ENCODE data around the gene GRHL1. TPM values are rescaled to one million over a fixed set of nuclear protein-coding genes. Genes with fewer than 3 reads are reported as not detected.
"Not testable (repeated sequence)": the region's sequence is repeated elsewhere in the genome, so short reads cannot be mapped to it uniquely, and the experiment has no call there.

Gene GRHL1
- total RNA-seq, 1 experiment from 2014 or later, result 0.96 TPM

DNA sequence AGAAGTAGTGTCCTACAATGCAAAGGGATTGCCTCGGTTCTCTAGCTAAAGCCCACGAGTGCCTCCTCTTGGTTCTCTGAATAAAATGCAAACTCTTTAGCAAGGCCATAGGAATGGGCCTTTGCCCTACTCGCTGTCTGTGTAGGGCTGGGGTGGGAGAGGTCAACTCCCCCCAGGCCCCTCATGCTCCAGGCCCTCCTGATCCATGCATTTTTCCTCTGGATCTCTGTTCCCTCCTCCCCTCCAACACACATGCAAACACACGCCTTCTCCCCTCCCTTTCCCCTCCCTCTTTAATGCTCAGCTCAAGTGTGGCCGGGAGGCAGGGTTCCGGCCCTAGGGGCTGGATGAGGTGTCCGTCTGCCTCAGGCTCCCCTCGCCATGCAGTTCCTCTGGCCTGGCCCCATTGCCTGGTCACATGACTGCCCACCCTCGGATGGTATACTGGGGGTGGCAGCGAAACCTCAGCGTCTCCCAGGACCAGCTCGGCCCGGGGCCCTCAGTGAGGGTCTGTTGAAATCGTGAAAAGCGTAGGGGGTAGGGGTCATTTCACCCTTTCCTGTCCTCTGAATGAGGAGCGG is 77.0 kb downstream of the GRHL1 start:
- no peaks in the 10 kb centered on the region for H3K36me3 Mint-ChIP-seq (ENCODE audit: insufficient read depth, unreplicated experiment)
- no peaks in the 10 kb centered on the region for H3K4me1 Mint-ChIP-seq (ENCODE audit: insufficient read depth, unreplicated experiment)
- H3K9me3 Mint-ChIP-seq (ENCODE audit: unreplicated experiment), result no peaks in the 10 kb centered on the region
- no TSS peak for BruUV-seq (replicated peaks)
- intact Hi-C loops (cut with micrococcal nuclease), result no loop called here
- H3K27me3 Mint-ChIP-seq (ENCODE audit: insufficient read depth, unreplicated experiment), result no peaks in the 10 kb centered on the region
- H3K4me3 Mint-ChIP-seq (ENCODE audit: unreplicated experiment), result no peak overlapping the region
- no peak overlapping the region for H3K27ac Mint-ChIP-seq (ENCODE audit: low read depth, unreplicated experiment)
- no peak for DNase-seq (ENCODE audit: unreplicated experiment)
- CTCF ChIA-PET, result interaction anchor here (0.7 to 2.4 kb wide), 5 partner anchors 14 to 1794 kb away, joined by 3 to 9 read pairs (median 3); no protein-coding TSS in a partner anchor
- TF ChIP-seq, protein P1, sequence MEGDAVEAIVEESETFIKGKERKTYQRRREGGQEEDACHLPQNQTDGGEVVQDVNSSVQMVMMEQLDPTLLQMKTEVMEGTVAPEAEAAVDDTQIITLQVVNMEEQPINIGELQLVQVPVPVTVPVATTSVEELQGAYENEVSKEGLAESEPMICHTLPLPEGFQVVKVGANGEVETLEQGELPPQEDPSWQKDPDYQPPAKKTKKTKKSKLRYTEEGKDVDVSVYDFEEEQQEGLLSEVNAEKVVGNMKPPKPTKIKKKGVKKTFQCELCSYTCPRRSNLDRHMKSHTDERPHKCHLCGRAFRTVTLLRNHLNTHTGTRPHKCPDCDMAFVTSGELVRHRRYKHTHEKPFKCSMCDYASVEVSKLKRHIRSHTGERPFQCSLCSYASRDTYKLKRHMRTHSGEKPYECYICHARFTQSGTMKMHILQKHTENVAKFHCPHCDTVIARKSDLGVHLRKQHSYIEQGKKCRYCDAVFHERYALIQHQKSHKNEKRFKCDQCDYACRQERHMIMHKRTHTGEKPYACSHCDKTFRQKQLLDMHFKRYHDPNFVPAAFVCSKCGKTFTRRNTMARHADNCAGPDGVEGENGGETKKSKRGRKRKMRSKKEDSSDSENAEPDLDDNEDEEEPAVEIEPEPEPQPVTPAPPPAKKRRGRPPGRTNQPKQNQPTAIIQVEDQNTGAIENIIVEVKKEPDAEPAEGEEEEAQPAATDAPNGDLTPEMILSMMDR (IDR thresholded peaks at IDR 0.05; ENCODE audit: unreplicated experiment), result no peak
- POLR2A ChIA-PET, result no interaction called here

DNA sequence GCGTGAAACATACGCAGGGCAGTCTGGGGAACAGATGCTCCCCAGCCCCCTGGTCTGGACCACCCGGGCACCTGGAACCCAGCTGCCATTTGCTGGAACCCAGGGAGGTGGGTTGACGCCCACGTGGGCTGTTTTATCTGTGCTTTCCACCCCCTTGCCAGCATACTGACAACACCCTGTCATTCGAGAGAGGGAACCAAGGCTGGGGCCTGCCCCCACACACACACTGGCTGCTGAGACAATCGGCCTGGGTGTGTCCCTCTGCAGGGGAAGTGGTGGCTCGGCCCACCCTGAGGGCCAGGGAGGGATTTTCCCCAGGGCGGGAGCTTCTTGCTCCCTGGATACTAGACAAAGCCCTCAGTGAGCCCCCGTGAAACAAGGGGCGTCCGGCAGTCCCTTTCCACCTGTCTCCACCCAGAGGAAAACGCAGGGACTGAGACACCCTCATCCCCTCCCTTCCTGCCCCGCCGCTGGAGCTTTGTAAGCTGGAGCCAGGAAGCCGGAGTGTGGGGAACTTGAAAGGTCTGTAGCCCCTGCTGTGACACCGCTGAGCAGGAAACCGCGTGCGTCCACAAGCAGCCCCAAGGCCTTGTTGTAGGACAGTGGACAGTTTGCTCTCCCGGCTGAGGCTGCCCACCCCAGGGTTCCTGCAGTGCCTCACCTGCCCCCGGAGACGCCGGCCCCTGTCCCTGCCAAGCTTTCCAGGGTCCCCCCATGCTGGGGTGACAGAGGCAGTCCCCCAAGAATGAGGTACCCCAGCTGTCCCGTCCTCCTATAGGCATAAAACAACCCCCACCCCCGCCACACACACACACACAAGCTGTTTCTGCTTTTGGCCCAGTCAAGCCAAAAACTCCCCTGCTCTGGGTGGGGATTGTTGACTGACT is 77.7 kb downstream of the GRHL1 start:
- no peaks in the 10 kb centered on the region for H3K36me3 Mint-ChIP-seq (ENCODE audit: insufficient read depth, unreplicated experiment)
- H3K4me3 Mint-ChIP-seq (ENCODE audit: unreplicated experiment), result no peak overlapping the region
- ChIA-PET CTCF (interaction anchor here (0.7 to 2.4 kb wide), 3 partner anchors 43 to 1017 kb away, joined by 3 to 9 read pairs (median 3); no protein-coding TSS in a partner anchor), POLR2A (interaction anchor here (0.7 kb wide), 1 partner anchor 11 kb away, joined by 4 read pairs; no protein-coding TSS in a partner anchor)
- BruUV-seq (replicated peaks), result no TSS peak
- TF ChIP-seq, protein P1 (IDR thresholded peaks at IDR 0.05; ENCODE audit: unreplicated experiment), result no peak
- H3K27me3 Mint-ChIP-seq (ENCODE audit: insufficient read depth, unreplicated experiment), result no peaks in the 10 kb centered on the region
- intact Hi-C loops (cut with micrococcal nuclease), result no loop called here
- no peak overlapping the region for H3K27ac Mint-ChIP-seq (ENCODE audit: low read depth, unreplicated experiment)
- no peaks in the 10 kb centered on the region for H3K4me1 Mint-ChIP-seq (ENCODE audit: insufficient read depth, unreplicated experiment)
- no peak for DNase-seq (ENCODE audit: unreplicated experiment)
- H3K9me3 Mint-ChIP-seq (ENCODE audit: unreplicated experiment), result no peaks in the 10 kb centered on the region

DNA sequence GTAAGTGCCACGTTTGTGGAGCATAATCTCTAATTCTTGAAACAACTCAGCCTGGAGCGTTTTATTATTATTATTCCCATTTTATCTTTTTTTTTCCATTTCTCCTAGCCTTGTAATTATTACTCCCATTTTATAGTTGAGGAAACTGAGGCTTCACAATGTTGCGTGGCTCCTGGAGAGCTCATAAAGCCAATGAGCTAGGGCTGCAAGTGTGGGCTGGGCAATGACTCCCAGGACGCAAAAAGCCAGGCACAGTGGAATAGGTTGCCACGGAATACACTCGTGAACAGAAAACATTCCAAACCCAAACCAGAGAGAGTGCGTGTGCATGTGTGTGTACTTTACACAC is 78.4 kb downstream of the GRHL1 start:
- TF ChIP-seq, protein P1 (IDR thresholded peaks at IDR 0.05; ENCODE audit: unreplicated experiment), result no peak
- BruUV-seq (replicated peaks), result no TSS peak
- intact Hi-C loops (cut with micrococcal nuclease), result no loop called here
- H3K27ac Mint-ChIP-seq (ENCODE audit: low read depth, unreplicated experiment), result no peak overlapping the region
- ChIA-PET CTCF (interaction anchor here (0.7 kb wide), 1 partner anchor 1016 kb away, joined by 3 read pairs; no protein-coding TSS in a partner anchor), POLR2A (interaction anchor here (0.7 kb wide), 1 partner anchor 12 kb away, joined by 4 read pairs; no protein-coding TSS in a partner anchor)
- no peak overlapping the region for H3K4me3 Mint-ChIP-seq (ENCODE audit: unreplicated experiment)
- no peak for DNase-seq (ENCODE audit: unreplicated experiment)
- no peaks in the 10 kb centered on the region for H3K4me1 Mint-ChIP-seq (ENCODE audit: insufficient read depth, unreplicated experiment)
- no peaks in the 10 kb centered on the region for H3K9me3 Mint-ChIP-seq (ENCODE audit: unreplicated experiment)
- H3K36me3 Mint-ChIP-seq (ENCODE audit: insufficient read depth, unreplicated experiment), result no peaks in the 10 kb centered on the region
- H3K27me3 Mint-ChIP-seq (ENCODE audit: insufficient read depth, unreplicated experiment), result no peaks in the 10 kb centered on the region

DNA sequence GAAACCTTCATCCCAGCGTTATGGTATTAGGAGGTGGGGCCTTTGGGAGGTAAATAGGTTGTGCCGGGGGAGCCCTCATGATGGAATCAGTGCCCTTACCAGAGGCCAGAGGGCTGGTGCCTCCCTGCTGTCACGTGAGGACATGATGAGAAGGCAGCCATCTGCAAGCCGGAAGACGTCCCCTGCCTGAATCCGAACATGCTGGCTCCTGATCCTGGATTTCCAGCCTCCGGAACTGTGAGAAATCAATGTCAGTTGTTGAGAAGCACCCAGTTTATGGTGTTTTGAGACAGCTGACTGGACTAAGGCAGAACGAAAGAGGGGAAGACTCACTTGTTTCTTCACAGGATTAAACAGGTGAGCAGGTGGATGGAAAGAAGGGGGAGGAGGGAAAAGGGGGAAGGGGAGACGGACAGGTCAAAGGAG is 78.8 kb downstream of the GRHL1 start:
- TF ChIP-seq, protein P1 (IDR thresholded peaks at IDR 0.05; ENCODE audit: unreplicated experiment), result no peak
- Mint-ChIP-seq H3K9me3 (ENCODE audit: unreplicated experiment) (no peaks in the 10 kb centered on the region), H3K4me3 (ENCODE audit: unreplicated experiment) (no peak overlapping the region), H3K36me3 (ENCODE audit: insufficient read depth, unreplicated experiment) (no peaks in the 10 kb centered on the region), H3K27ac (ENCODE audit: low read depth, unreplicated experiment) (no peak overlapping the region), H3K4me1 (ENCODE audit: insufficient read depth, unreplicated experiment) (no peaks in the 10 kb centered on the region), H3K27me3 (ENCODE audit: insufficient read depth, unreplicated experiment) (no peaks in the 10 kb centered on the region)
- no TSS peak for BruUV-seq (replicated peaks)
- CTCF ChIA-PET, result interaction anchor here (0.7 to 1.0 kb wide), 2 partner anchors 67 to 1016 kb away, joined by 3 to 6 read pairs; no protein-coding TSS in a partner anchor
- no peak for DNase-seq (ENCODE audit: unreplicated experiment)
- intact Hi-C loops (cut with micrococcal nuclease), result no loop called here
- POLR2A ChIA-PET, result no interaction called here

DNA sequence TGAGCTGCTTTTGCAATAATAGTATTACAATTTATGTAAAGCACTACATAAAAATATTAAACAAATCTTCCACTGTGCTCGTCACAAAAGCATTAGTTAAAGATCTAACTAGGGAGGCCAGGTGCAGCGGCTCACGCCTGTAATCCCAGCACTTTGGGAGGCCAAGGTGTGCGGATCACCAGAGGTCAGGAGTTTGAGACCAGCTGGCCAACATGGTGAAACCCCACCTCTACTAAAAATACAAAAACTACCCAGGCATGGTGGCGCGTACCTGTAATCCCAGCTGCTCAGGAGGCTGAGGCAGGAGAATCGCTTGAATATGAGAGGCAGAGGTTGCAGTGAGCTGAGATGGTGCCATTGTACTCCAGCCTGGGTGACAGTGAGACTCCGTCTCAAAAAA is 79.3 kb downstream of the GRHL1 start:
- CTCF ChIA-PET, result interaction anchor here (1.0 kb wide), 1 partner anchor 67 kb away, joined by 6 read pairs; no protein-coding TSS in a partner anchor
- not testable (repeated sequence) for BruUV-seq (replicated peaks)

More for the DNA sequence above, 79.3 kb downstream of the GRHL1 start:
- intact Hi-C loops (cut with micrococcal nuclease); POLR2A ChIA-PET; H3K9me3 Mint-ChIP-seq (ENCODE audit: unreplicated experiment); H3K27ac Mint-ChIP-seq (ENCODE audit: low read depth, unreplicated experiment); H3K36me3 Mint-ChIP-seq (ENCODE audit: insufficient read depth, unreplicated experiment); H3K27me3 Mint-ChIP-seq (ENCODE audit: insufficient read depth, unreplicated experiment); DNase-seq (ENCODE audit: unreplicated experiment); H3K4me1 Mint-ChIP-seq (ENCODE audit: insufficient read depth, unreplicated experiment); H3K4me3 Mint-ChIP-seq (ENCODE audit: unreplicated experiment): not testable (repeated sequence)
